Retinal pigment epithelial cell (primary cell): Measurements from ENCODE around the gene PDYN.

Experiments
- DNase-seq: peaks from one replicate; pipeline ENCODE4 v3.0.0-alpha.2; 2010; ENCODE audit warnings: low read depth
- H3K4me3 ChIP-seq: 2 replicates; pipeline ENCODE4 v1.5.1; 2011; ENCODE audit warnings: mild to moderate bottlenecking, low read length, control low read depth, moderate library complexity
- CTCF ChIP-seq: conservative IDR thresholded peaks from 2 replicates; pipeline ENCODE4 v1.5.1; 2011; ENCODE audit warnings: low read depth, low read length, control low read depth, inconsistent platforms

The PDYN gene

GRCh38 chr20:1934721-1935573 is 58.9 kb downstream of the PDYN start:
- no peak for TF ChIP-seq CTCF
- H3K4me3 ChIP-seq: no peak overlapping the region
- no peak for DNase-seq

- no peak for DNase-seq
- no peak for TF ChIP-seq CTCF
These were observed 59.7 kb downstream of the PDYN start for GRCh38 chr20:1934156-1934555.

DNA sequence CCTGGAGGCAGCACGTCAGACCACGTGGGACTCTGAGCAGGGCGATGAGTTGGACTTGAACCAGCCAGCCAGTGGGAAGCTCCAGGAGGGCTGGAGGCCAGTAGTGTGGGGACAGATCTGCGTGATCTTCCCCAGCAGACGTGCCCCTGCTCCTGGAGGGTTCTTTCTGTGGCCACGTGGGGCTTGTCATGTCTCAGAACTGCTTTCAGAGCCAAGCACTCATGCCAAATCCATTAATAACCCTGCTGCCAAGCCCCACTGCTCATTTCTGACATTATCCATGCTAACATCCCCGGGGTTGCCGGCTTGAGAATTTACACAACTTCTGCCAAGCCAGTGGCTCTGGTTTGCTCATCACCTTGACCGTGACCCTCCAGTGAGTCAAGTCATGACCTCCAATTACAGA is 60.4 kb downstream of the PDYN start:
- TF ChIP-seq CTCF: no peak
- H3K4me3 ChIP-seq: no peak overlapping the region
- no peak for DNase-seq

More at GRCh38 chr20:1934156-1934555, 59.7 kb downstream of the PDYN start:
- H3K4me3 ChIP-seq: no peak overlapping the region

DNA sequence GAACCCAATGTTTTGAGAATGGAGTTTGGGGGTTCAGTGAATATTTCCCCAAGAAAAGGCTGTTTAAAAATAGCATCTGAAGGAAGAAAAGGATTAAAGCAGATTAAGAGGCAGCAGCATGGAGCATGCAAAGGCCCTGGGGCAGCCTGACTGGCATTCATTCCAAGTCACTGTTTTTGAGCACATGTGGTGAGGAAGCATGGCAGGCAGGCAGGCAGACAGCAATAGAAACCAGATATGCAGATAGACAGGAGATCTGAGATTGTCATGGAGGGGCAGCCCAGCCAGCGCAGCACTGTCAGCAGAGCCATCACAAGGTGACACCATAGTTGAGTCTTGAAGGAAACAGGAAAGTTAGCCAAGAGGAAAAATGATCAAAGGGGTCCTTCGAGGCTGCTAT is 60.9 kb downstream of the PDYN start:
- DNase-seq: no peak
- H3K4me3 ChIP-seq: no peak overlapping the region
- TF ChIP-seq CTCF: no peak

- DNase-seq: no peak
- H3K4me3 ChIP-seq: no peak overlapping the region
- TF ChIP-seq CTCF: no peak
These were observed 62.0 kb downstream of the PDYN start for GRCh38 chr20:1931830-1932229.

GRCh38 chr20:1930165-1930564 is 63.7 kb downstream of the PDYN start:
- no peak for TF ChIP-seq CTCF
- H3K4me3 ChIP-seq: no peak overlapping the region

DNA sequence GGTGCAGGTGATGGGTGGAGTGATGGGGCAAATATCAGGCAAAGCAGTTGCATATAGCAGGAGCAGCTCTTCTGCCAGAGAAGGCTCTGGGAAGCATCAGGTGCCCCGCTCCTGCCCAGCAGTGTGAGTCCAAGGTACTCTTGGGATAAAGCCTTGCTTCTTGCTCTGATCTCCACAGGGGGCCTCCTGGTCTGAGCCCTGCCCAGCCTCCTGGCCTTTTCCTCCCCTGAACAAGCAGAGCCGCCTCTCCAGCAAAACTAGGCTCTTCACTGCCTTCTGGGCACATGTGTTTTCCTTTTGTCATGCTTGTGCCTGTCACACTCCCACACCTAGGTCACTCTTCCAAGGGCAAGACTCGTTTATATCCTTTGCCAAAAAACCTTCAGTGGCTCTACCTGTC is 64.4 kb downstream of the PDYN start:
- no peak for TF ChIP-seq CTCF
- H3K4me3 ChIP-seq: no peak overlapping the region
- no peak for DNase-seq

More at GRCh38 chr20:1930165-1930564, 63.7 kb downstream of the PDYN start:
- no peak for DNase-seq
